GM21390 (cell line): ENCODE data around the gene SETD3.

Experiments
- ATAC-seq: cut with Tn5 transposase; IDR thresholded peaks from one replicate; pipeline ENCODE4 v1.9.1; 2021; ENCODE audit not compliant: unreplicated experiment

SETD3 gene

DNA sequence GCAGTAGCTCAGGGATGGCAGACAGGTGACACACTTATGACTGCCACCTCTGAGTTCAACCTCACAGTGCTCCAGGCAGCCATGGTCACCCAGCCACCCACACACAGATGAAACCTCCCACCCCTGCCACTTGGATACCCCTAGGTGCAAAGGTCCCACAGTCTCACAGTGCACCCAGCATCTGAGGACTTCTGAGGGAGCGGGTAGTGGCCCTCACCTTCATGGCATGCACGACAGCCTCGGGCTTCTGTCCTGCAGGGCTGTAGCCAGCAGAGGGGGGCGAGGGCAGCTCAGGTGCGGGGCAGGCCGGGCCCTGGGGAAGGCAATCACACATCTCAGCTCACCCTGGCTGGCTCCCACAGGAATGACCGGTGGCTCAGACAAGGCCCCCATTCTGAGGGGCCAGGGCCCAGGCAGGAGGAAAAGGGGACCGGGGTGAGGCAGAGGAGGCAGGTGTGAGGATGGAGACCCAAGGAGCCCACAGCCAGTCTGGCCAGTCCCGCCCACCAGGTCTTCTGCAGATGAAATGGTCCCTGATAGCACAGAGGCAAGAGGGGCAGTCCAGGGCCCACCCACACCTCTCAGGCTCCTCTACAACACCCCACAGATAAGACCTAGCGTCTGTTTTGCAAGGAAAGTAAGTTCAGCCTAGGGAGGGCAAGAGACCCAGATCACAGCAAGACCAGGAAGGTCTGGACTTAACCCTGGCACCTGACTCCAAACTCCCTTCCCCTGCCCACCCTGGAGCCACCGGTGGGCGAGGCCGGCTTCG is 36.4 kb upstream of the SETD3 start:
- no peak for ATAC-seq

GRCh38 chr14:99516156-99516870 is 35.7 kb upstream of the SETD3 start:
- ATAC-seq: no peak

GRCh38 chr14:99515301-99516155 is 34.9 kb upstream of the SETD3 start:
- ATAC-seq: no peak

DNA sequence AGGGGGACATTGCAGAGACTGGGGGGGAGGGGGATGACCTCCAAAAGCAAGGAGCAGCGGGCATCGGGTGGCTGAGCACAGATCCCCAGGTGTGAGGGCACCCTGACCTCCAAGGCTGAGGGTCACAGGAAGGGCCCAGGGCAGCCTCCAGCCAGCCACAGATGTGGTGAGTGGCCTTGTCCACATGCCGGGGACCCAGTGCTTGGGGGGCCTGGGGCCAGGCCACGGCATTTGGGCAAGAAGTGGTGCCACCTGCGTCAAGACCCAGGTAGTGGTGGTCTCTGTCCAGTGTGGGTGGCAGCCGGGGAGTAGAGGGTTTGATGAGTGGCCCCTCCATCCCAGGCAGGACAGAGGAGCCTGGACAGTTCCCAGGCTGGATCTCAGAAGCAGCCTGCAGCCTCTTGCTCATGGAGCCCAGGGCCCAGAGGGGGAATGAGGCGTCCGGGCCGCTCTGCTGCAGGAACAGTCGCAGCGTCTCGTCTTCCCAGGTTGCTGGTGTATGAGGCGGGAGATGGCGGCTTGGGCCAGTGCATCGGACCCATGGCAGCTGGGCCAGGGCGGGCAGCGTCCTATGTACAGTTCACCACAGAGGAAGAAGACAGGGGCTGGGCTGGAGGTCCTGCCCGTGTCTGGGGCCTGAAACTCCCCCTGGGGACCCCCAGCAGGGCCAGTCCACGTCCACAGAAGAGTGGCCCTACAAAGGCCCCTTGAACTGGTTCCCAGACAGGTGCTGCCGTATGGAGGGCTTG is 34.1 kb upstream of the SETD3 start:
- no peak for ATAC-seq

DNA sequence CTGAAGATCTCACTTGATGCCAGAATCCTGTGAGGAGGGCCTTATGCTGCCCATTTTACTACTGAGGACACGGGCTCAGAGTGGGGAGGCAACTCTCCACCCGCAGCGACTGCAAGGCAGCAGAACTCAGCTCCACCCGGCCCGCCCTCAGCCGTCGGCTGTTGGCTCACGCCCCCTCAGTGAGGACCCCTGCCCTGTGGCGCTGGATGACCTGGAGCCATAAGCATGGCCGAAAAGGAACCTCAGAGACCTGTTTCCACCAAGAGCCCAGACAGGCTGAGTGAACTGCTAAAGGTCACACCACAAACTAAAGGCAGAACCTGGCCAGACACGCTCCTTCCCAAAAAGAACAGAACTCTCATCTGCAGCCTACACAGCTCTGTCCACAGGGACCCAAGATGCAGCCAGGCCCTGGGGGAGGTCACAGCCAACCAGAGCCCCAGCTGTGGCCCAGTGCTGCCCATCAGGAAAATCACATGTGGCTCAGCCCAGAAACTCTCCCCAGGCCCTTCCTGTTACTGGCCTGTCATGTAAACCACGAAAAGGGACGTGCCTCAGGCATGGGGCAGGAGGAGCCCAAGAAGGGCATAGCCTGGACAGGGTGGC is 33.4 kb upstream of the SETD3 start:
- no peak for ATAC-seq

DNA sequence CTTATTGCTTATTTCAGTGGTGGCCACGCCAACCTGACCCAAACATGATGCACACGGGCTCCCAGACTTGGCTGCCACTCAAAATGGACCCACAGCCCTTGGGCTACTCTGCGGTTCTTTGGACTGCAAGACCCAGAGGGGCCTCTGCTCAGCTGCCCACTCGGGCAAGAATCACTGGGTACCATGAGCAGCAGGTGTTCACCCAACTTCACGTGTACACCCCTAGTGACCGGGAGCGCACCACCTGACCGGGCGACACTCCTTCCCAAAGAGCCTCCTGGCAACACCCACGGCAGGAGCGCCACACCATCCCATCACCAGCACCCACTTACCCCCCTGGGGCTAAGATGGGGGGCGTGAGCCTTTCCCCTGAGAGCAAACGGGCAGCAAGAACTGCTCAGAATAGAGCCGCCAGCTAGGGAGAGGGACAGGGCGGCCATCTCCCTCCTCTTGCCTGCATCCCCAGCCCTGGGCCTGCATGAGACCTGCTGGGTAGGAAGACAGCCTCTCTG is 32.6 kb upstream of the SETD3 start:
- no peak for ATAC-seq

- no peak for ATAC-seq
Measured at GRCh38 chr14:99512571-99513182, 32.0 kb upstream of the SETD3 start.

GRCh38 chr14:99512110-99512449 is 31.4 kb upstream of the SETD3 start:
- ATAC-seq: no peak

GRCh38 chr14:99511421-99512109 is 30.9 kb upstream of the SETD3 start:
- no peak for ATAC-seq

DNA sequence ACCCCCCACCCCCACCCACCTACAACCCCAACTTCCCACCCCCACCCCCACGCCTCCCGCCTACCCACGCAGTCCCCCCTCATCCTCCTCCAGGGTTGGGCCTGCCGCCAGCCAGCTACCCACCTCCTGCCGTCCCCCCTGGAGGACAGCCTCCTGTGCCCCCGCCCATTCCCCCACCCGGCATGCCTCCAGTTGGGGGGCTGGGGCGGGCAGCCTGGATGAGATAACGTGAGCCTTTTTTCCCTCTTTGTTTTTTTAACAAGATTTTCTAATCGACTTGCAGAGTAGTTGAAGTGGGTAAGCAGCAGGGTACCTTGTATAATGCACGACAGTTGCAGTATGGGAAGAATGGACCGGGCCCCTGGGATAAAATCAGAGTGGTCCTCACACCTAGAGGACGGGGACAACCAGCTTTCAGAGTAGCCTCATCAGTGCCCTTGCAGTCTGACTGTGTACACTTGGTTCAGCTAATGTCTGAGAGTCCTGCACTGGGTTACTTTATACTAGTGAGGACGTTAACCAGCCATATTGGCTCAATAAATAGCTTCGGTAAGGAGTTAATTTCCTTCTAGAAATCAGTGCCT is 30.0 kb upstream of the SETD3 start:
- ATAC-seq: no peak

DNA sequence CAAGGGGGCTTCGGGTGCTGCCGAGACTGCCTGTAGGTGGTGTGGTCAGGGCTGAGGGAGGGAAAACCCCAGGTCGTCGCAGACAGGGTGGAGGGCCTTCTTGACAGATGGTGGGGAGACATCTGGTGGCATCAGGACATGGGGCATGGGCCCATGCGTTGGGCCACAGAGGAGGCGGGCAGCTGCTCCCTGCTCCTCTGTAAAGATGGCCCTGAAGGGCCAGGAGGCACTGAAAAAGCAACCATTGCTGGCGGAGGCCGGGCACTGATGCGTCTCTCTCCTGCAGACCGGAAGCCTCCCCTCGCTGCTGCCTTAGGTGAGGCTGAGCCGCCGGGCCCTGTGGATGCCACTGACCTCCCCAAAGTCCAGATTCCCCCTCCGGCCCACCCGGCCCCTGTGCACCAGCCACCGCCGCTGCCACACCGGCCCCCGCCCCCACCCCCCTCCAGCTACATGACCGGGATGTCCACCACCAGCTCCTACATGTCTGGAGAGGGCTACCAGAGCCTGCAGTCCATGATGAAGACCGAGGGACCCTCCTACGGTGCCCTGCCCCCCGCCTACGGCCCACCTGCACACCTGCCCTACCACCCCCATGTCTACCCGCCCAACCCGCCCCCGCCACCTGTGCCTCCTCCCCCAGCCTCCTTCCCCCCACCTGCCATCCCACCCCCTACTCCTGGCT is 29.4 kb upstream of the SETD3 start:
- ATAC-seq: no peak

GRCh38 chr14:99508896-99509629 is 28.4 kb upstream of the SETD3 start:
- ATAC-seq: no peak

DNA sequence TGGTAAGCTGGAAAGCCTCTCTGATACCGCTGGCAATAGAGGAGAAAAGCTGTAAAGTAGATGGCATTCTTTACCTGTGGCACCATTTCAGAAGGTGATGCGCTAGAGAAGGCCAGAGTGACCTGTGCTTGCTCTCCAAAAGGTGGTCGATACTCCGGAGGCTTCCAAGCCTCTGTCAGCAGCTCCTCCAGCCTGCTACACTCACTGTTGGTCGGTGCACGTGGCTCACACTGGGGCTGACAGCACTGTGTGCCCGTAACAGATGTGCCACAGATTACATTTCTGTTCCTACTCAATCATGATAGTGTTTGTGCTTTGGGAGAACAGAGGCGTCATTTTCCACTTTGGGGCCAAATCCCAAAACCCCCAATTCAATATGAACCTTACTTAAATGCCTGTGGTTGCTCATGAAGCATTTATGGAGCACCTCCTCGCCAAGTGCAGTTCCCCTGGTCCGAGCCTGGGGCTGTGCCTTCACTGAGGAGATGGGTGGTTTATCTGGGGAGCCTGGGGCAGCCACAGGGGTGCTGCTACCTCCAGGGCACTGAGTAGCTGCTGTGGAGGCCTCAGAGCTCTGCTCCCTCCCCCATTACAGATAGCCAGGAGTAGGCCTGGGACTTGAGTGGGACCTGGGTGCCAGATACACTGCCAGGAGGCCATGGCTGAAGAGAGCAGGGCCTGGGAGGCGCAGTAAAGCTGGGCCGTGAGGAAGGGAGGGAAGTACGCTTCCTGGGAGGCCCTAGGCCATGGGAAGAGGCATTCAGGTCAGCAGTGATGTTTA is 27.4 kb upstream of the SETD3 start:
- no peak for ATAC-seq

DNA sequence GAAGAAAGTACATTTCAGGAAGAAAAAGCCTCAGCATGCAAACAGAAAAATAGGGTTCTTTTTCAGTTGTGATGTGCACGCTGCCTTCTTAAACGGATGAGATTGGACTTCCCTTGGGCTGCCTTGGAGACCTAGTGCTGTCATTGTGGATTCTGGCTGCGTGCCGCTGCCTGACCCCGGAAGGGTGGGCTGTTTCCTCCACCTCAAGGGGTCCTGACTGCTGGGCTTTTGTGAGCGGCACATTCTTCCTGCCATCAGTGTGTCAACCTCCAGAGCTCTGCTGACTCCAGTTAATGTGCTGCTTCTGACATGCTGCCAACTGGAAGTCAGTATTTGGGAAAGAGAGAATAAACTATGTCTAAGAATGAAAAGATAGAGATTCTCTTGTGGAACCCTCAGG is 25.6 kb upstream of the SETD3 start:
- no peak for ATAC-seq

GRCh38 chr14:99505089-99505488 is 24.4 kb upstream of the SETD3 start:
- ATAC-seq: no peak

DNA sequence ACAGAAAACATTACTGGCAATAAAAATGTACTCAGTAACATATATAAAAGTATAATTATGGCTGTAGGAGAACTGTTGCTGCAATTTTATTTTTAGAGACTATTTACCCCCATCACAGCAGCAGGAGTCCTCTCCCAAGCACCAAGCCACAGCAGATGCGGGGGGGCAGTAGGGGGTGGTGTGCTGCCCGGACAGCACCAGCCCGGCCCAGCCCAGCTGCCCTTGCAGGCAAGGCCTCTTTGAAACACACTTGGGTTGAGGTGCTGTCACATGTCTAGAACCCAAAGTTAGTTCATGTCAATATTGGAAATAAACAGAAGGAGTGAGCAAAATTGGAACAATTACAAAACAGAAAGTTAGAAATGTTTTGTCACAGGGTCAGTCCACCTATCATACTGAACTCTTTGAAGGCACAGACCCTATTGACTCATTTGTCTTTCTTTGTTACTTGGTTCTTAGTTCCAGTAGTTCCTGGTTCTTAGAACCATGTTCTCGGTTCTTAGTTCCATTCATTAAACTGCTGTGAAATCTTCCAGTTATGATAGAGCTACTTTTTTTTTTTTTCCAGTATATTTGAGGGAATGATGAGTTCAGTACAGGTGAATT is 23.3 kb upstream of the SETD3 start:
- ATAC-seq: no peak

- ATAC-seq: no peak
Measured at GRCh38 chr14:99502989-99503421, 22.3 kb upstream of the SETD3 start.
